Measurements from ENCODE around the gene PIGN.

GRCh38 chr18:62072370-62072769 lies 114.5 kb downstream of the PIGN start:
- no peak for TF ChIP-seq CTCF (IDR thresholded peaks at IDR 0.05)
- no peak for TF ChIP-seq POLR2A (IDR thresholded peaks at IDR 0.05)
